ENCODE results near the gene AZIN2.

DNA sequence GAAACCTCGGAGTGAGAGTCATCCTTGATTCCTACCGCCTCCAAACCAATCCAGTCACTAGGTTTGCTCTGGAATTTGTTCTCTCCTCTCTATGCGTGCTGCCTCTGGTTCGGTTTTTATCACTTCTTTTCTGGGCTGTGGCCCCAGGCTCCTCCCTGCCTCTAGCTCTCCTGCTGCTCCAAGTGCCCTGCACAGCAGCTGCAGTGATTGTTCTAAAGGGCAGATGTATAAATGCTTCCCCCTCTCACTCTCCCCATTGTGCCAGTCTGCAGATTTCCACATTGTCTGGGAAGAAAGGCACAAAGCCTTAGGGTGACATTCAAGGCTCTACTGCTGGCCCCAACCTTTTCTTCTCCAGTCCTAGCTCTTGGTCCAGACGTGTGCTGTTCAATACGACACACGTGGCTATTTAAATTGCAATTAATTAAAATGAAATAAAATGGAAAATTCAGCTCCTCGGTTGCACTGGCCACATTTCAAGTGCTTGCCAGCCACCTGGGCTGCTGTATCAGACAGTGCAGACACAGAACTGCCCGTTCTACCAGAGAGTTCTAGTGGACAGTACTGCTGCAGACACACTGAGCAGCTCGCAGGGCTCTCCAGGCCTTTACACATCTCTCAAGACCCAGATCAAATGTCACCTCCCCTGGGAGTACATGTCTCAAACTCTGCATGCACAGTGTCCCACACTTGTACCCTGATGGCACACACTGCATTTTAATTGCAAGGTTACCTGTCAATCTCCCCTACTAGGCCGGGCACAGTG lies 88.5 kb downstream of the AZIN2 start:
- TF ChIP-seq, protein P1, sequence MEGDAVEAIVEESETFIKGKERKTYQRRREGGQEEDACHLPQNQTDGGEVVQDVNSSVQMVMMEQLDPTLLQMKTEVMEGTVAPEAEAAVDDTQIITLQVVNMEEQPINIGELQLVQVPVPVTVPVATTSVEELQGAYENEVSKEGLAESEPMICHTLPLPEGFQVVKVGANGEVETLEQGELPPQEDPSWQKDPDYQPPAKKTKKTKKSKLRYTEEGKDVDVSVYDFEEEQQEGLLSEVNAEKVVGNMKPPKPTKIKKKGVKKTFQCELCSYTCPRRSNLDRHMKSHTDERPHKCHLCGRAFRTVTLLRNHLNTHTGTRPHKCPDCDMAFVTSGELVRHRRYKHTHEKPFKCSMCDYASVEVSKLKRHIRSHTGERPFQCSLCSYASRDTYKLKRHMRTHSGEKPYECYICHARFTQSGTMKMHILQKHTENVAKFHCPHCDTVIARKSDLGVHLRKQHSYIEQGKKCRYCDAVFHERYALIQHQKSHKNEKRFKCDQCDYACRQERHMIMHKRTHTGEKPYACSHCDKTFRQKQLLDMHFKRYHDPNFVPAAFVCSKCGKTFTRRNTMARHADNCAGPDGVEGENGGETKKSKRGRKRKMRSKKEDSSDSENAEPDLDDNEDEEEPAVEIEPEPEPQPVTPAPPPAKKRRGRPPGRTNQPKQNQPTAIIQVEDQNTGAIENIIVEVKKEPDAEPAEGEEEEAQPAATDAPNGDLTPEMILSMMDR (IDR thresholded peaks at IDR 0.05) = no peak
- TF ChIP-seq, protein P2, sequence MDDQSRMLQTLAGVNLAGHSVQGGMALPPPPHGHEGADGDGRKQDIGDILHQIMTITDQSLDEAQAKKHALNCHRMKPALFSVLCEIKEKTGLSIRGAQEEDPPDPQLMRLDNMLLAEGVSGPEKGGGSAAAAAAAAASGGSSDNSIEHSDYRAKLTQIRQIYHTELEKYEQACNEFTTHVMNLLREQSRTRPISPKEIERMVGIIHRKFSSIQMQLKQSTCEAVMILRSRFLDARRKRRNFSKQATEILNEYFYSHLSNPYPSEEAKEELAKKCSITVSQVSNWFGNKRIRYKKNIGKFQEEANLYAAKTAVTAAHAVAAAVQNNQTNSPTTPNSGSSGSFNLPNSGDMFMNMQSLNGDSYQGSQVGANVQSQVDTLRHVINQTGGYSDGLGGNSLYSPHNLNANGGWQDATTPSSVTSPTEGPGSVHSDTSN (IDR thresholded peaks at IDR 0.05) = no peak
- TF ChIP-seq POLR2A (IDR thresholded peaks at IDR 0.05; ENCODE audit: low read length) (no peak), EHMT2 (IDR thresholded peaks at IDR 0.05; ENCODE audit: low read depth) (no peak), CEBPB (IDR thresholded peaks at IDR 0.05) (no peak), BHLHE40 (IDR thresholded peaks at IDR 0.05; ENCODE audit: low read depth, low read length) (no peak)
- TF ChIP-seq, protein P3, sequence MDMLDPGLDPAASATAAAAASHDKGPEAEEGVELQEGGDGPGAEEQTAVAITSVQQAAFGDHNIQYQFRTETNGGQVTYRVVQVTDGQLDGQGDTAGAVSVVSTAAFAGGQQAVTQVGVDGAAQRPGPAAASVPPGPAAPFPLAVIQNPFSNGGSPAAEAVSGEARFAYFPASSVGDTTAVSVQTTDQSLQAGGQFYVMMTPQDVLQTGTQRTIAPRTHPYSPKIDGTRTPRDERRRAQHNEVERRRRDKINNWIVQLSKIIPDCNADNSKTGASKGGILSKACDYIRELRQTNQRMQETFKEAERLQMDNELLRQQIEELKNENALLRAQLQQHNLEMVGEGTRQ (IDR thresholded peaks at IDR 0.05) = no peak
